SK-N-SH treated with all-trans-retinoic acid at 6 μM for 48 hours (cell line): ENCODE results near the gene APOC3.

ENCODE experiments used
- ATAC-seq: fragments of 200-7000 bp; cut with Tn5 transposase; 3 replicates; pipeline ENCODE4 v1.9.1; 2020; ENCODE audit warnings: mild to moderate bottlenecking, moderate library complexity
- ARNTL ChIP-seq: fragments of 450-650 bp; formaldehyde crosslinking; IDR thresholded peaks from 2 replicates; pipeline ENCODE4 v1.5.0; 2020; ENCODE audit warnings: low read depth, mild to moderate bottlenecking, moderate library complexity, borderline replicate concordance
- BACH2 ChIP-seq: fragments of 250-450 bp; sonication (Bioruptor Pico); IDR thresholded peaks from 2 replicates; pipeline ENCODE4 v1.9.0; 2021; ENCODE audit warnings: mild to moderate bottlenecking, borderline replicate concordance
- CREB5 ChIP-seq: fragments of 250-450 bp; sonication (Bioruptor Pico); IDR thresholded peaks from 2 replicates; pipeline ENCODE4 v1.5.1; 2020; ENCODE audit warnings: low read depth, mild to moderate bottlenecking, moderate library complexity
- CSDC2 ChIP-seq: fragments of 250-450 bp; sonication (Bioruptor Pico); IDR thresholded peaks from 2 replicates; pipeline ENCODE4 v1.5.0; 2020; ENCODE audit warnings: mild to moderate bottlenecking, moderate library complexity
- ESRRG ChIP-seq: fragments of 250-450 bp; sonication (Bioruptor Pico); IDR thresholded peaks from 2 replicates; pipeline ENCODE4 v1.6.1; 2021; ENCODE audit warnings: mild to moderate bottlenecking
- ISL1 ChIP-seq: fragments of 250-450 bp; sonication (Bioruptor Pico); IDR thresholded peaks from 2 replicates; pipeline ENCODE4 v2.1.2; 2022; ENCODE audit warnings: mild to moderate bottlenecking, moderate library complexity
- OSR1 ChIP-seq: fragments of 250-450 bp; sonication (Bioruptor Pico); IDR thresholded peaks from 2 replicates; pipeline ENCODE4 v1.8.0; 2022; ENCODE audit warnings: moderate library complexity, mild to moderate bottlenecking, inconsistent platforms
- PPARA ChIP-seq: fragments of 250-450 bp; sonication (Bioruptor Pico); IDR thresholded peaks from 2 replicates; pipeline ENCODE4 v1.5.0; 2020; ENCODE audit warnings: mild to moderate bottlenecking, borderline replicate concordance
- RARB ChIP-seq: fragments of 250-450 bp; sonication (Bioruptor Pico); IDR thresholded peaks from 2 replicates; pipeline ENCODE4 v1.8.0; 2021; ENCODE audit warnings: mild to moderate bottlenecking, moderate library complexity
- SNAI2 ChIP-seq: fragments of 250-450 bp; sonication (Bioruptor Pico); IDR thresholded peaks from 2 replicates; pipeline ENCODE4 v1.5.0; 2020; ENCODE audit warnings: mild to moderate bottlenecking, moderate library complexity
- TCF4 ChIP-seq: fragments of 250-450 bp; sonication (Bioruptor Pico); IDR thresholded peaks from 2 replicates; pipeline ENCODE4 v1.8.0; 2021; ENCODE audit warnings: mild to moderate bottlenecking, moderate library complexity, borderline replicate concordance
- TOX ChIP-seq: fragments of 250-450 bp; sonication (Bioruptor Pico); IDR thresholded peaks from 2 replicates; pipeline ENCODE4 v1.8.0; 2021; ENCODE audit warnings: mild to moderate bottlenecking, moderate library complexity, borderline replicate concordance
- ZC3H10 ChIP-seq: fragments of 250-450 bp; sonication (Bioruptor Pico); IDR thresholded peaks from 2 replicates; pipeline ENCODE4 v1.5.1; 2021; ENCODE audit warnings: mild to moderate bottlenecking, moderate library complexity
- ZFP30 ChIP-seq: fragments of 450-650 bp; formaldehyde crosslinking; IDR thresholded peaks from 2 replicates; pipeline ENCODE4 v1.5.0; 2022; ENCODE audit warnings: mild to moderate bottlenecking, moderate library complexity
- ZNF565 ChIP-seq: fragments of 450-650 bp; formaldehyde crosslinking; conservative IDR thresholded peaks from 2 replicates; pipeline ENCODE4 v1.5.0; 2020; ENCODE audit warnings: low read depth, mild to moderate bottlenecking, moderate library complexity
- ZNF70 ChIP-seq: fragments of 450-650 bp; formaldehyde crosslinking; IDR thresholded peaks from 2 replicates; pipeline ENCODE4 v1.5.0; 2020; ENCODE audit warnings: mild to moderate bottlenecking, moderate library complexity
- ZNF8 ChIP-seq: fragments of 450-650 bp; formaldehyde crosslinking; IDR thresholded peaks from 2 replicates; pipeline ENCODE4 v1.5.0; 2020; ENCODE audit warnings: mild to moderate bottlenecking, moderate library complexity
- TF ChIP-seq, protein P1 (sequence below): fragments of 250-450 bp; sonication (Bioruptor Pico); IDR thresholded peaks from 2 replicates; pipeline ENCODE4 v1.5.0; 2020; ENCODE audit warnings: mild to moderate bottlenecking, moderate library complexity
- TF ChIP-seq, protein P2 (sequence below): fragments of 250-450 bp; sonication (Bioruptor Pico); IDR thresholded peaks from 2 replicates; pipeline ENCODE4 v1.8.0; 2020; ENCODE audit warnings: mild to moderate bottlenecking, moderate library complexity, borderline replicate concordance

The APOC3 gene

GRCh38 chr11:116793772-116794097 lies 36.0 kb upstream of the APOC3 start:
- ATAC-seq = peak; percentile 54
- no peak for TF ChIP-seq ZFP30 (CRISPR knock-in tag)
- TF ChIP-seq, all 23 proteins: peak for 0

- ATAC-seq = no peak
- TF ChIP-seq ZNF8 (CRISPR knock-in tag) (no peak), SNAI2 (CRISPR knock-in tag) (no peak), ISL1 (CRISPR knock-in tag) (no peak), ZFP30 (CRISPR knock-in tag) (no peak), ZNF70 (CRISPR knock-in tag) (no peak), PPARA (CRISPR knock-in tag) (no peak)
- TF ChIP-seq, protein P1, sequence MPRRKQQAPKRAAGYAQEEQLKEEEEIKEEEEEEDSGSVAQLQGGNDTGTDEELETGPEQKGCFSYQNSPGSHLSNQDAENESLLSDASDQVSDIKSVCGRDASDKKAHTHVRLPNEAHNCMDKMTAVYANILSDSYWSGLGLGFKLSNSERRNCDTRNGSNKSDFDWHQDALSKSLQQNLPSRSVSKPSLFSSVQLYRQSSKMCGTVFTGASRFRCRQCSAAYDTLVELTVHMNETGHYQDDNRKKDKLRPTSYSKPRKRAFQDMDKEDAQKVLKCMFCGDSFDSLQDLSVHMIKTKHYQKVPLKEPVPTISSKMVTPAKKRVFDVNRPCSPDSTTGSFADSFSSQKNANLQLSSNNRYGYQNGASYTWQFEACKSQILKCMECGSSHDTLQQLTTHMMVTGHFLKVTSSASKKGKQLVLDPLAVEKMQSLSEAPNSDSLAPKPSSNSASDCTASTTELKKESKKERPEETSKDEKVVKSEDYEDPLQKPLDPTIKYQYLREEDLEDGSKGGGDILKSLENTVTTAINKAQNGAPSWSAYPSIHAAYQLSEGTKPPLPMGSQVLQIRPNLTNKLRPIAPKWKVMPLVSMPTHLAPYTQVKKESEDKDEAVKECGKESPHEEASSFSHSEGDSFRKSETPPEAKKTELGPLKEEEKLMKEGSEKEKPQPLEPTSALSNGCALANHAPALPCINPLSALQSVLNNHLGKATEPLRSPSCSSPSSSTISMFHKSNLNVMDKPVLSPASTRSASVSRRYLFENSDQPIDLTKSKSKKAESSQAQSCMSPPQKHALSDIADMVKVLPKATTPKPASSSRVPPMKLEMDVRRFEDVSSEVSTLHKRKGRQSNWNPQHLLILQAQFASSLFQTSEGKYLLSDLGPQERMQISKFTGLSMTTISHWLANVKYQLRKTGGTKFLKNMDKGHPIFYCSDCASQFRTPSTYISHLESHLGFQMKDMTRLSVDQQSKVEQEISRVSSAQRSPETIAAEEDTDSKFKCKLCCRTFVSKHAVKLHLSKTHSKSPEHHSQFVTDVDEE = no peak
Measured at GRCh38 chr11:116794851-116795250, 34.9 kb upstream of the APOC3 start.

DNA sequence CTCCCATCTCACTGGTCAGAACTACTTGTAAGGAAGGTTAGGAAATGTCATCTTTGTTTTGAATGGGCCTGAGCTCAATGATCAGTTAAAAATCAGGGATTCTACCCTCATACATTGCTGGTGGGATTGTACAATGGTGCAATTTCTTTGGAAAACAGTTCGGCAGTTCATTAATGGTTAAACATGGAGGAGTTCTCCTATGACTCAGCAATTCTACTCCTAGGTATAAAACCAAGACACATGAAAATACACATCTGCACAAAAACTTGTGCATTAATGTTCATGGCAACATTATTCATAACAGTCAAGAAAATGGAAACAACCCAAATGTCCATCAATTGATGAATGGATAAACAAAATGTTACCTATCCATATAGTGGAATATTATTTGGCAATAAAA lies 33.2 kb upstream of the APOC3 start:
- no peak for TF ChIP-seq TOX
- no peak for TF ChIP-seq ESRRG (CRISPR knock-in tag)
- TF ChIP-seq ZNF565 = no peak
- TF ChIP-seq, all 23 proteins: peak for 0

DNA sequence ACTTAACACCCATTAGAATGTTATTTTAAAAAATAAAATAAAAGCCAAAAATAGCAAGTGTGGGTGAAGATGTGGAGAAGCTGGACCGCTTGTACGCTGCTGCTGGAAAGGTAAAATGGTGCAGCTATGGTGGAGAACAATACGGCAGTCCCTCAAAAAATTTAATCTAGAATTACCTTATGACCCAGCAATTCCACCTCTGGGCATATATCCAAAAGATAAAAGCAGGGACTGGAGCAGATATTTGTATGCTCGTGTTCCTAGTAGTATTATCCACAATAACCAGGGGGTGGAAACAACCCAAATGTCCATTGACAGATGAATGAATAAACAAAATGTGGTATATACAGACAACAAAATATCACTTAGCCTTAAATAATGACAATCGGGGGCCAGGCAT lies 31.9 kb upstream of the APOC3 start:
- TF ChIP-seq CSDC2 = no peak
- no peak for TF ChIP-seq CREB5
- no peak for TF ChIP-seq SNAI2 (CRISPR knock-in tag)
- no peak for TF ChIP-seq BACH2 (CRISPR knock-in tag)
- no peak for TF ChIP-seq ZC3H10 (CRISPR knock-in tag)
- no peak for TF ChIP-seq PPARA (CRISPR knock-in tag)
- no peak for TF ChIP-seq ISL1 (CRISPR knock-in tag)
- TF ChIP-seq ZNF70 (CRISPR knock-in tag) = no peak
- TF ChIP-seq ZNF8 (CRISPR knock-in tag) = no peak
- TF ChIP-seq ESRRG (CRISPR knock-in tag) = no peak
- TF ChIP-seq, protein P1 = no peak
- no peak for TF ChIP-seq TCF4
- no peak for TF ChIP-seq ZFP30 (CRISPR knock-in tag)
- no peak for TF ChIP-seq RARB (CRISPR knock-in tag)
- TF ChIP-seq ARNTL (CRISPR knock-in tag) = no peak
- TF ChIP-seq TOX = no peak
- no peak for ATAC-seq

More for the DNA sequence above, 33.2 kb upstream of the APOC3 start:
- ATAC-seq = no peak

GRCh38 chr11:116798368-116798767 lies 31.3 kb upstream of the APOC3 start:
- no peak for ATAC-seq
- no peak for TF ChIP-seq SNAI2 (CRISPR knock-in tag)
- no peak for TF ChIP-seq ESRRG (CRISPR knock-in tag)
- TF ChIP-seq OSR1 = no peak
- TF ChIP-seq ARNTL (CRISPR knock-in tag) = no peak
- TF ChIP-seq TOX = no peak
- TF ChIP-seq CREB5 = no peak
- TF ChIP-seq ZNF565 = no peak
- TF ChIP-seq, protein P2, sequence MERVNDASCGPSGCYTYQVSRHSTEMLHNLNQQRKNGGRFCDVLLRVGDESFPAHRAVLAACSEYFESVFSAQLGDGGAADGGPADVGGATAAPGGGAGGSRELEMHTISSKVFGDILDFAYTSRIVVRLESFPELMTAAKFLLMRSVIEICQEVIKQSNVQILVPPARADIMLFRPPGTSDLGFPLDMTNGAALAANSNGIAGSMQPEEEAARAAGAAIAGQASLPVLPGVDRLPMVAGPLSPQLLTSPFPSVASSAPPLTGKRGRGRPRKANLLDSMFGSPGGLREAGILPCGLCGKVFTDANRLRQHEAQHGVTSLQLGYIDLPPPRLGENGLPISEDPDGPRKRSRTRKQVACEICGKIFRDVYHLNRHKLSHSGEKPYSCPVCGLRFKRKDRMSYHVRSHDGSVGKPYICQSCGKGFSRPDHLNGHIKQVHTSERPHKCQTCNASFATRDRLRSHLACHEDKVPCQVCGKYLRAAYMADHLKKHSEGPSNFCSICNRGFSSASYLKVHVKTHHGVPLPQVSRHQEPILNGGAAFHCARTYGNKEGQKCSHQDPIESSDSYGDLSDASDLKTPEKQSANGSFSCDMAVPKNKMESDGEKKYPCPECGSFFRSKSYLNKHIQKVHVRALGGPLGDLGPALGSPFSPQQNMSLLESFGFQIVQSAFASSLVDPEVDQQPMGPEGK (CRISPR knock-in tag) = no peak
- TF ChIP-seq, protein P1 = no peak
- no peak for TF ChIP-seq ZNF70 (CRISPR knock-in tag)
